ENCODE data around the gene TMPRSS9.

TMPRSS9 gene

DNA sequence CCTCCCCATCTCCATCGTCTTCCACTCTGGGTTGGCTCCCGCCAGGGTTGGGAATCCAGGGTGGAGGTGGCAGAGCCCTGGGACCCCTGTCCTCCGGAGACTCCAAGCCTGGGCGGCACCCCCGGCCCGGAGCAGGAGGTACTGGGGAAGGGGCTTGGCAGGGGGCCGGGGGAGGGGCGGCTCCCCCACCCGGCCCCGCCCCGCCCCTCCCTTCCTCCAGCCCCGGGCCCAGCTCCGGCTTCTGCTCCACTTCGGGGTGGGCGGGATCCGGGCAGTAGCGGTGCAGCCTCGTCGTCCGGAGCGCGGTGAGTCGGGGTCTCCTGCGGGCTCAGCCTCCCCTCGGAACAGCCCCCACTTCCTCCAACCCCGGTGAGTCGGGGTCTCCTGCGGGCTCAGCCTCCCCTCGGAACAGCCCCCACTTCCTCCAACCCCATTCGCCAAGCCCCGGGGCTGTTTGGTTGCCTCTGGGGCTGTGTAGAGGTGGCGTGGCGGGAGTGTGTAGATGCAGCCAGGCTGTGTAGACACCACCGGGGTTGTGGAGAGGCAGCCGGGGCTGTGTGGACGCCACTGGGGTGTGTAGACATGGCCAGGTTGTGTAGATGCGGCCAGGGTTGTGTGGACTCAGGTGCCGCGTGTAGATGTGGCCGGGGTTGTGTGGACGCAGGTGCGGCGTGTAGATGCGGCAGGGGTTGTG lies at the start of gene TMPRSS9:
TMPRSS9 (plus strand) TSS at position 274 of the 694 bp plus-strand sequence. CDS start 29,521 bp downstream, outside the sequence.
- DNase-seq, result no peak

DNA sequence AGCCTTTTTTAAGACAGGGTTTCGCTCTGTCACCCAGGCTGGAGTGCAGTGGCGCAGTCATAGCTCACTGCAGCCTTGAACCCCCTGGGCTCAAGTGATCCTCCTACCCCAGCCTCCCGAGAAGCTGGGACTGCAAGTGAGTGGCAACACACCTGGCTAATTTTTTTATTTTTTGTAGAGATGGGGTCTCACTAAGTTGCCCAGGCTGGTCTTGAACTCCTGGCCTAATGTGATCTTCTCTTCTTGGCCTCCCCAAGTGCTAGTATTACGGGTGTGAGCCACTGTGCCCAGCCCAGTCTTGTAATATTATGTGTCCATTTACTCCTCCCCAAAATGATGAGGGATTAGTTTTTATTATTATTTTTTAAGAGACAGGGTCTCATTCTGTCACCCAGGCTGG lies 49.0 kb upstream of the TMPRSS9 start:
- DNase-seq, result no peak

DNA sequence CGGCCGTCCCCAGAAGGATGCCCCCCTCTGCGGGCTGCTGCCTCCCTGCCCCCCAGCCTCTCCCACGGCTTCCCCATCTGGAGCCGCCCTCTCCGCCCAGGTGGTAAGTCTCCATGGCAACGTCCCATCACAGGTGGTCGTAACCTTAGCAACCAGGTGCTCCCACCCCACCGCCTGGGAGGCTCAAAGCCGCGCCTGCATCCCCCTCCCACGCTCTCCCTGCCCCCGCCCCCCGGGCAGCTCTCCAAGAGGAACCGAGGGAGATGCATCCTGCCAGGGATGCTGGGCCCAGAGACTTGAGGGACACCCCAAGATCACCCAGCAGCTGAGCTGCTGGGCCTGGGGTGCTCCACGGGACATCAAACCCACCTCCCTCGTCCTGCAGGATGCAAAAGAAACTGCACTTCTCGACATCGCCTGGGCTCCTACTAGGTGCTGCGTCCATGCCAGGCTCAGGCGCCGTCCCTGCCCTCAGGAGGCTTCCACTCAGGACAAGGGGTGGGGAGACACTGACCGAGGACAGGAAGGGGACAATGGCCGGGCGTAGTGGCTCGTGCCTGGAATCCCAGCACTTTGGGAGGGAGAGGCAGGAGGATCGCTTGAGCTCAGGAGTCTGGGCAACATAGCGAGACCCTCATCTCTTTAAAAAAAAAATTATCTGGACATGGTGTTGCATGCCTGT lies 47.1 kb upstream of the TMPRSS9 start:
- DNase-seq, result no peak

DNA sequence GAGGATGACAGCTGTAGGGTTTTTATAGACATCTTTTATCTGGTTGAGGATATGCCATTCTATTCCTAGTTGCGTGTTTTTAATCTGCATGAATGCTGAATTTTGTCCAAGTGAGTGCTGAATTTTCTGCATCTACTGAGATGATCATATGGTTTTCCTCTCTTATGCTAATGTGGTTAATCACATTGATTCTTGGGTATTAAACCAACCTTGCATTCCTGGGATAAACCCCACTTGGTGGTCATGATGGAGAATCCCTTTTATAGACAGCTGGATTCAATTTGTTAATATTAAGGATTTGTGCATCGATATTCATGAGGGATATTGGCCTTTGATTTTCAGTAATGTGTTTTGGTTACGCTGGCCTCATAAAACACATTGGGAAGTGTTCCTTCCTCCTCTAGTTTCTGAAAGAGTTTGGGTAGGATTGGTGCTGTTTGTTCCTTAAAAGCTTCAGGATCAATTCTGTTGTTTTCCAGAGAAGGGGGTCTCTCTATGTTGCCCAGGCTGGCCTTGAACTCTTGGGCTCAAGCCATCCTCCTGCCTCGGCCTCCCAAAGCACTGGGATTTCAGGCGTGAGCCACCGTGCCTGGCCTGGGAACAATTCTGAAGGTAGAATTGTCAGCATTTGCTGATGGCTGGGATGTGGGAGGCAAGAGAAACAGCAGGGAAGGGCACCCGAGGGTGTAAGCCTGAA lies 44.8 kb upstream of the TMPRSS9 start:
- no peak for DNase-seq

DNA sequence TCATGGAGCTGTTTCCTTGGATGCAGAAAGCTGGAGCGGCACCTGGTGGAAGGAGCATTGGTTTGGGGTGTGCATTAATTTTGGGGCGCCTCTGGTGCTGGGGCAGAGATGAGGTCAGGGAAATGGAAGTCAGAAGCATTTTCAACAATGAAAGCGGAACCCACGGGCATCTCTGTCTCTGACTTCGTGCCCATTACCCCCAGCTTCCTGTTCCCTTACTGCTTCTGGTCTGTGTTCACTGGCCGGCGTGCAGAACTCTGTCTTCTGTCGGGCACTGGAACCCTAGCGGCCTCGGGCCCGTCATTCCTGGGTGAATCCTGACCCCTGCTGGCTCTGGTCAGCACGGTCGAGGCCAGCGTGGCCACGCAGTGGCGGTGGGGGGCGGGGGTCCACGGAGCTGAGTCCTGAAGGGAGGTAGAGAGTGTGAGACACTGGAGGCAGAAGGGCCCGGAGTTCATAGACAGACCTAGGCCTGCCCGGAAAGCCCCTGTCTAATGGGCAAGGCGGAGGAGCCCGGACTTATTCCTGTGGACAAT lies 44.2 kb upstream of the TMPRSS9 start:
- DNase-seq, result no peak

DNA sequence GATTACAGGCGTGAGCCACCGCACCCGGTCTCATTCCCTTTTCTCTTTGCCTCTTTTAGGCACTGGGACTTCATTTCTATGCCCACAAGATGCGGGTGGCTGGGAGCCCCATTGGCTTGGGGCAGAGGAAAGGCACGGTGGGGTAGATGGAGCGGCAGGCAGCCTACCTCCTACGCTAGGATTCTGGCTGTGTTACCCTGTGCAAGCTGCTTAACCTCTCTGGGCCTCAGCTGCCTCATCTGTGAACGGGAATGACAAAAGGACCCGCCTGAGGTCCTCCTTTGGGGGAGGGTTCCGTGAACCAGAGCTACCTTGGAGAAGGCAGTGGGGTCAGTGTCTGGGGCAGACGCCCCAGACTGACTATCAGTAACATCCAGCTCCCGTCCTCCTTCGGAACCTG lies 42.8 kb upstream of the TMPRSS9 start:
- no peak for DNase-seq

DNA sequence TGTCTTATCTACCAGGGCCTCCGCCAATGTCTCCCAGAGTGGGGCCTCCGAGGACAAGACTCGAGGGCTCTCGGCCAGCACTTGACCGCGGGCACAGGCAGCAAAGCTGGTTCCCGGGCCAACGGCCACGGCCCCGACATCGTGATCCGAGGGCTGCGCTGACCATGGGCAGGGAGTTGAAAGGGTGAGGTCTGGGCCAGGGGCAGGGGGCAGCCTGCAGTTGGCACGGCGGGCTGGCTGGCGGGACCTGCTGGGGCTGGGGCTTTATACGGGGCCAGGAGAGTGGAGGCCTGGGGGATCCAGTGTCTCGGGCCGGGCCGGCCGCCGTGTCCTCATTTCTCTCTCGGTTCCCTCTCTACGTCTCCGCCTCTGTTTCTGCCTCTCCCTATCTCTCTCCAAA lies 42.3 kb upstream of the TMPRSS9 start:
- DNase-seq, result no peak

DNA sequence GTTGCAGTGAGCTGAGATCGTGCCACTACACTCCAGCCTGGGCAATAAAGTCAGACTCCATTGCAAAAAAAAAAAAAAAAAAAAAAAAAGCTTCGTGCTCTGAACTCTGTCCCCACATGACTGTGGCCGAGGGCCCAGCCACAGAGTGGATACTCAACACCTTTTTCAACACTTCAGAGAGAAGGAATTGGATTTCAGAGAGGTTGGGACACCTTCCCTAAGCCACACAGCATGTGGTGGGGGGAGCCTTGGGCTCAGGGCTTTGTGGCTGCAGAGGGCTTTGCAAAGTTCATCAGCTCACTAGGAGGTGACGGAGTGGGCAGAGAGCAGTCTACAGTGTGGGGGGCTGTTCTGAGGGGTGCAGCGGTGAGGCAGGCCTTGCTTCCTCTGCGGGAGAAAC lies 41.1 kb upstream of the TMPRSS9 start:
- no peak for DNase-seq

DNA sequence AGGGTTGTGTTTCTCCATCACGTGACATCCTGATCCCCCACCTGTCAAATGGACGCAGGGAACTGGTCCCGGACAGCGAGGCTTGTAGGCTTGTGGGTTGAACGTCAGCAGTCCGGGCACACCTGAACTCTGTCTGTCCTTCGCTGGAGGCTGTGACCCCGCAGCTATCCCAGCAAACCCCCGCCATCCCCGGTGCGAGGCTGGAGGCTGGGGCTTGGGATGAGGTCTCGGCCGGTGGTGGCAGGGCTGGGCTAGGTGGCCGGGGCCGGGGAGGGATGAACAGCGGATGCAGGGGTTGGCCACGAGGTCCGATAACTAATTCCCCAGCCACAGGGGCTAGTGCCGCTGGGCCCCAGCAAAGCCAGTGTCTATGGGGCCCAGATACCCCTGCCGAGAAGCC lies 40.5 kb upstream of the TMPRSS9 start:
- DNase-seq, result no peak

DNA sequence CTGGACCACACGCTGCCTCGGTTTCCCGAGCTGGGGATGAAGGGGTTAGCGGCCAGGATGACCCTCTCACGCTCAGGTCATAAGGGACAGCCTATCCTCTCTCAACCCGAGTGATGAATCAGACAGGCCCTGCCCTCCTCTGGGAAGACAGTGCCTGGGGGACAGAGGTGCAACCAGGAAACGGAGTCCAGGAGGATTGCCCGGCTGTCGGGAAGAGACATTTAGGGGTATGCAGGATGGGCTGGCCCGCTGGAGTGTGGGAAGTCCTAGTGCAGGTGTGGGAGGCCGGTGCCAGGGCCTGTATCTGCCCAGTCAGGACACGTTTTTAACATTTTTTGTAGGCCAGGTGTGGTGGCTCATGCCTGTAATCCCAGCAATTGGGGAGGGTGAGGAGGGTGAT lies 40.0 kb upstream of the TMPRSS9 start:
- DNase-seq, result no peak

DNA sequence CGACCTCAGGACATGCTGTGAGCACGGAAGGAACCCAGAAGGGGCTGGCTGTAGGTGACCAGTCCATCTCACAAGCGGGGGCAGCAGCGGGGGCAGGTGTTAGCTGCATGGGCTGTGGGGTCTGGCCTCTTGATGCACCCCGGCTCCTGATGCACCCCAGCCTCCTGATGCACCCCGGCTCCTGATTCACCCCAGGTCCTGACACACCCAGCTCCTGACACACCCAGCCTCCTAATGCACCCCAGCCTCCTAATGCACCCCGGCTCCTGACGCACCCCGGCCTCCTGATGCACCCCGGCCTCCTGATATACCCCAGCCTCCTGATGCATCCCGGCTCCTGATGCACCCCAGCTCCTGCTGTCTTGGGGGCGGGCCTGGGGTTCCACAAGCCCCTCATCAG lies 39.1 kb upstream of the TMPRSS9 start:
- DNase-seq, result no peak

DNA sequence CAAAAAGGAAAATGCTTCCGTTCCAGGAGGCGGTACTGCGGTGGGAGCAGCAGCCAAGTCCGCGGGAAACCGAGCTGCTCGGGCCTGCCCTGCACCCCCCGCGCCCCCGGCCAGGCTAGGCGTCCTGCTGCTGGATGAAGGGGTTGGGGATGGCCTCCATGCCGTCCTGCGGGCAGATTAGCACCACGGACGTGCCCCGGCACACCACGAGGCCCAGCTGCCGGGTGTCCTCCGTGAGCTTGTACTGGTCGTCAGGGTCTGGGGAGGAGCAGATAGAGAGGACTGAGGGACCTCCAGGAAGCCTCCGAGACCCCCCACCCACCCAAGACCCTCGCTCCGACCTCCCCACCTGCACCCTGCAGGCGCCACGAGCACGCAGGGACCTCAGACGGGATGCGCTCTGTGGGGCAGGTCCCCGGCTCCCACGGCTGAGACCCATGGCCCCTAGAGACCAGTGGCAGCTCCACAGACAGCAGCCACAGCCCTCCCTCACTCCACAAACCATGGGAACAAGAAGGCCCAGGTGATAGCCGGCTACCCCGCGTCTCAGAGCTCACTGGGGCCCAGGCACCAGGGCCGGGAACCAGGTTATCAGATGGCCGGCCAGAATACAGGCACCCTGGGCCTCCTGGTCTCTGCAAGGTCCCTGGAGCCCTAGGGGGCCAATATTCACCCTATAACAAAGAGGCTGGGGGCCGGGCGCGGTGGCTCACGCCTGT lies 38.3 kb upstream of the TMPRSS9 start:
- DNase-seq, result no peak

DNA sequence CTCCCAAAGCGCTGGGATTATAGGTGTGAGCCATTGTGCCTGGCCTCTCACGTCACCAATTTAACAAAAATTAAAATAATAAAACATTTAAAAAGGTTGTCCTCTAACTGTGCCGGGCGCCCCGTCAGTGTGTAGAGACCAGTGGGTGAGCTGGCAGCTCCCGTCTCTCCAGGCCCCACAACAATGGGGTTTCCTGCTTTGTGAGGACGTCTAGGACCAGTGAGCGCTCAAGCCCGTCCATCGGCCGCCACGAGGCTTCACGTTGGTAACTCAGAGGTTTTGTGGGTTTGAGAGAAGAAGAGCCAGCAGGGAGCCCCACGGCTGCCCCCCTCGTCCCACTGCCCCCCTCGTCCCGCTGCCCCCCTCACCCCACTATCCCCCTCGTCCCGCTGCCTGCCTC lies 36.4 kb upstream of the TMPRSS9 start:
- no peak for DNase-seq

DNA sequence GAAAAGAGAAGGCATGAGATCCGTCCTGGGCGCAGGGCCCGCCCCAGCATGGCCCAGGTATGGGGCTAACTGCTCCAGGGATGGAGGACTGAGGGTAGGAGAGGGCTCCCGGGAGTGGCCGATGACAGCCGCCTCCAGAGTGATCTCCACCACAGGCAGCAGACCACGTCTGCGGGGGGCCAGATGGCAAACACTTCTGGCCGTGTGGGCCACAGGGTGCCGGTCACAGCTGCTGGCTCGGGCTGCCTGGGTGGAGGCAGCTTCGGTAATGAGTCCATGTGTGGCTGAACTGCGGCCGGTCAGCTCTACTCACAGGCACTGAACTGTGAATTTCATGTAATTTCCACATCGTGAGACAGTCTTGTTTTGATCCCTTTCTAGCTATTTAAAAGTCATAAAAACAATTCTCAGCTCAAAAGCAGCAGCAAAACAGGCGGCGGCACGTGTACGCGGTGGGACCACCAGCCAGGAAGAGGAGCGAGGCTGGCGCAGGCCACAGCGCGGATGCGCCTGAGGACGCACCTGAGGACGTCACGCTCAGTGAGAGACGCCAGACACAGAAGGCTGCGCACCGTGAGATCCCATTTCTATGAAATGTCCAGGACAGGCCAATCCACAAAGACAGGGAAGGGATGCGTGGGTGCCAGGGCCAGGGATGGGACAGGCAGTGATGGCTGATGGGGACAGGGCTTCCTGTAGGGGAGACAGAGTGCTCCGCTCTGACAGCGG lies 35.7 kb upstream of the TMPRSS9 start:
- no peak for DNase-seq

DNA sequence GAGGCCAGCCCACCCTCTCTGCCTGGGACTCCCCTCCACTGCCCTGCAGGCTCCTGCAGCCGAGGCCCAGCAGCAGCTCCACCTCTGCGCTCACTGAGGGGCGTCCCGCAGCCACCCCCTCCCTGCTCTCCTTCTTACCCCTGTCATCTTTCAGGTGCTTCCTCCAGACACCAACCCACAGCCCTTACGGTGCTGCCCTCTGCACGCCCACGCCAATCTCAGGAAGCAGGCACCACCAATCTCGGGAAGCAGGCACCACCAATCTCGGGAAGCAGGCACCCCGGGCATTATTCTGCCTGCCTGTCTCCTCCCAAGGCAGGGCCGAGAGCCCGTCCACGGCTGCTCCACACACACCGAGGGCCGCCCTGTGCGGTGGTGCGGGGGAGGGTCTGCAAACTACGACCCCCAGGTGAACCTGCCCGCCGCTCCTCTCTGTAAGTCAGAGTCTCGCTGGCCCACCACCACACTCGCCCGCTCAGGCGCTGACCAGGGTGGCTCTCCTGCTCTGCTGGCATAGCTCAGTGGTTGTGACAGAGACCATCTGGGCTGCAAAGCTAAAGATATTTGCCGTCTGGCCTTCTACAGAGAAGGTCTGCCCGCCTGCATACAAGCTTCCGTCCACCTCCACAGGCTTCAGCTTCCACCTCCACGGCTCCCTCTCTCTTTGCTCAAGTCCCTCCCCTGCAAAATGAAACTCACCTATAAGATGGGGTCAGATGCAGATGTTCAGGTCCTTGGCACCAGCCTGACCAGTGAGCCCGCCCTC lies 34.6 kb upstream of the TMPRSS9 start:
- DNase-seq, result no peak

DNA sequence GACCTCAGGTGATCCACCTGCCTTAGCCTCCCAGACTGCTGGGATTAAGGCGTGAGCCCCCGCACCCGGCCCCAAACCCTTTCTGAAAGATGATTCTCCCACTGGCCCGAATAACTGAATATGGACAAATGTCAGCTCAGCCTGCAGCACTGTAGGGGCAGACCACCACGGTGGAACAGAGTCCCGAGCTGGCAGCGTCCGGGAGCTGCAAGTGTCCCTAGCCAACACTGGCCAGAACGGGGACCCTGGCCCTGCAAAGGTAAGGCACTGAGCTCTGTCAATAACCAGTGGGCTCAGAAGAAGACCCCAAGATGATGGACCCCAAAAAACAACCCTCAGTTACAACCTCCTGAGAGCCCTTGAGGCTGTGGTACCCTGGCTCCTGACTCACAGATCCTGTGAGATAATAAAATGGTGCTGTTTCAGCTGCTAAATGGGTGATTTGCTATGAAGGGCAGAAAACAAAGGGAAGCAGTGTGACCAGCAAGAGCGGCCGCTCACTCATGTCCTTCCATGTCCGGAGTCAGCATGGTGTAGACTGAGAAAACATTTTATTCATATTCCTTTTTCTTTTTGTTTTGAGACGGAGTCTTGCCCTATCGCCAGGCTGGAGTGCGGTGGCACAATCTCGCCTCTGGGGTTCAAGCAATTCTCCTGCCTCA lies 33.2 kb upstream of the TMPRSS9 start:
- no peak for DNase-seq

DNA sequence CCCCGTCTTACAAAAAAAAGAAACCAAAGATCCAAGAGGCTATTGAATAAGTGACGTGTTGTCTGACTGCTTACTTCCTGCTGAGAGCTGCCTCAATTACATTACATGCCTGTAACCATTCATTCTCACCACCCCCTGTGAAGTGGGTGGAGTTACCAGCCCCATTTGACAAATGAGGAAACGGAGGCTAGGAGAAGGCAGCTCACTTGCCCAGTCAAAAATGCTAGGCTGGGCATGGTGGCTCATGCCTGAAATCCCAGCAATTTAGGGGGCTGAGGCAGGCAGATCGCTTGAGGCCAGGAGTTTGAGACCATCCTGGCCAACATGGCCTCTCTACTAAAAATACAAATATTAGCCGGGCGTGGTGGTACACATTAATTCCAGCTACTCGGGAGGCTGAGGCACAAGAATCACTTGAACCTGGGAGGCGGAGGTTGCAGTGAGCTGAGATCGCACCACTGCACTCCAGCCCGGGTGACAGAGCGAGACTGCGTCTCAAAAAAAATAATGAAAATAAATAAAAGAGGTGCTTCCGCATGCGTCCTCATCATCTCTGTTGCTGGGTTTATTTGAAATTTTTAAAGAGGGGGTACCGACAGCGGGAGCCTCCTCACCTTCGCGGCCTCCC lies 32.2 kb upstream of the TMPRSS9 start:
- DNase-seq, result peak; percentile 41

DNA sequence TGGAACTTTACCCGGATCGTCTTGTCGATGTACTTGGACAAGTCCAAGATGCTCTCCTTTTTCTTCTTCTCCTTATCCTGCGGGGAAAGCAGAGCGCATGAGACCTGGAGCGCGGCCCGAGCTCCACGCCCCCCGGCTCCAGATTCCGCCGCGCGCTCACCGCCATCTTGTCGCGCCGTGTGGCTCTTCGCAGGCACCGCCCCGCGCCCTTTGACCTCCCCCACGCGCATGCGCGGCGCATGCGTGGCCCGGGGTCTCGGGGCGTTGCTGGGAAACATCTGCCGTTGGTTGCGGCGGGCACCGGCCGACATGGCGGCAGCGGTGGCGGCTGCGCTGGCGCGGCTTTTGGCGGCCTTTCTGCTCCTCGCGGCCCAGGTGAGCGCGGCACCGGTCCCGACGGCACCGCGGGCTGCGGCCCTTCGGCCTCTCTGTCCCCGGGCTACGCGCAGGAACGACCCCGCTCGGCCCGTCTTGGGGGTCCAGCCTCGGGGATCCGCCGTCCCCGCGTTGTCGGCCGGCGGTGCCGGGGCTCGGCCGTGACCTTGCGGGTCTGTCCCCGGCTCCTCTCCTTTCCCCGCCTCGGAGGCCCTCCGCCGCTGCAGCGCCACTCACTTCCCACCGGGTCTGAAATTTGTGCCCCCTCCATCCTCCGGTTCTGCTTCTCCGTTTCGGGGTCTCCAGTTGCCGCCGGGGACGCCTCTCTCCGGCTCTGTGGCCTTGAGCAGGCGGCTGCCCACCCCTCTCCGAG lies 31.5 kb upstream of the TMPRSS9 start, which contains the start of the genes LSM7 and SPPL2B:
LSM7 (minus strand) TSS at position 186 of the 748 bp plus-strand sequence; CDS start at position 166, 20 bp downstream.
SPPL2B (plus strand) TSS at position 284 of the 748 bp plus-strand sequence; CDS start at position 310, 26 bp downstream.
- DNase-seq, result peak; percentile 85

DNA sequence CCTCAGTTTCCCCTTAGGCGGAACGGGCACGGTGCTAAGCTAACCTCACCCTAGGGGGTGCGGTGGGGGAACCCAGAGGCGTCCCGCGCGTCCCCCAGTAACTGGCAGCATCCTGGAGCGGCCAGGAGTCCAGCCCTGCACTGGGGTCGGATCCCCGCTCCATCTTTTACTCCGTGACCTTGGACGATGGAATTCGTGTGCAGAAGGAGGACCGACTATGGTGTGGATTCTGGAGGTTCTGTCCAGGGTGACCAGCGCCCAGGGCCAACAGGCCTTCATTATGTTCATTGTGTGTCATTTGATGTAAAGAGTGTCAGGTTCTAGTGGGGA lies 31.0 kb upstream of the TMPRSS9 start:
- no peak for DNase-seq

DNA sequence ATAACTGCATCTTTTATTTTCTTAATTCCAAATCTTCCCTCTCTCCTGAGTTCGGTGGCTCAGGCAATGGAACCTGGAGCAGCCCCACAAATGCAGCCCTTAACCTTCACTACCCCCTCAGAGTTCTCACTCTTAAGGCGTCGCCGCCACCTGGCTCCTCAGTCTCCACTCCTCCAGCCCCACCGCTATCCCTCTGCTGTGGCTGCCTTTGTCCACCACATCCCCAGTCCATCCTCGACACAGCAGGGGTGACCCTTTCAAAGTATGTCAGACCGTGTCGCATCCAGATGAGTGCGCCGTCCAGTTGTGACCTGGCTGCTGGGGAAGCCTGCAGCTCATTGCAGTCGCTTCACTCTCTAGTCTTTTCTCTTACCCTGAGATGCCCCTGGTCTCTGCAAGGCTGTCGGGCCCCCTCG lies 30.6 kb upstream of the TMPRSS9 start:
- DNase-seq, result no peak
